ENCODE results near the gene EIF5.
A peak's percentile ranks its signal among the peaks of the same experiment; 100 is the strongest.

- no peak for TF ChIP-seq POLR2AphosphoS5 (IDR thresholded peaks at IDR 0.05; ENCODE audit: low read depth)
- TF ChIP-seq, protein P1, sequence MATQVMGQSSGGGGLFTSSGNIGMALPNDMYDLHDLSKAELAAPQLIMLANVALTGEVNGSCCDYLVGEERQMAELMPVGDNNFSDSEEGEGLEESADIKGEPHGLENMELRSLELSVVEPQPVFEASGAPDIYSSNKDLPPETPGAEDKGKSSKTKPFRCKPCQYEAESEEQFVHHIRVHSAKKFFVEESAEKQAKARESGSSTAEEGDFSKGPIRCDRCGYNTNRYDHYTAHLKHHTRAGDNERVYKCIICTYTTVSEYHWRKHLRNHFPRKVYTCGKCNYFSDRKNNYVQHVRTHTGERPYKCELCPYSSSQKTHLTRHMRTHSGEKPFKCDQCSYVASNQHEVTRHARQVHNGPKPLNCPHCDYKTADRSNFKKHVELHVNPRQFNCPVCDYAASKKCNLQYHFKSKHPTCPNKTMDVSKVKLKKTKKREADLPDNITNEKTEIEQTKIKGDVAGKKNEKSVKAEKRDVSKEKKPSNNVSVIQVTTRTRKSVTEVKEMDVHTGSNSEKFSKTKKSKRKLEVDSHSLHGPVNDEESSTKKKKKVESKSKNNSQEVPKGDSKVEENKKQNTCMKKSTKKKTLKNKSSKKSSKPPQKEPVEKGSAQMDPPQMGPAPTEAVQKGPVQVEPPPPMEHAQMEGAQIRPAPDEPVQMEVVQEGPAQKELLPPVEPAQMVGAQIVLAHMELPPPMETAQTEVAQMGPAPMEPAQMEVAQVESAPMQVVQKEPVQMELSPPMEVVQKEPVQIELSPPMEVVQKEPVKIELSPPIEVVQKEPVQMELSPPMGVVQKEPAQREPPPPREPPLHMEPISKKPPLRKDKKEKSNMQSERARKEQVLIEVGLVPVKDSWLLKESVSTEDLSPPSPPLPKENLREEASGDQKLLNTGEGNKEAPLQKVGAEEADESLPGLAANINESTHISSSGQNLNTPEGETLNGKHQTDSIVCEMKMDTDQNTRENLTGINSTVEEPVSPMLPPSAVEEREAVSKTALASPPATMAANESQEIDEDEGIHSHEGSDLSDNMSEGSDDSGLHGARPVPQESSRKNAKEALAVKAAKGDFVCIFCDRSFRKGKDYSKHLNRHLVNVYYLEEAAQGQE (IDR thresholded peaks at IDR 0.05; ENCODE audit: unreplicated experiment) = no peak
- TF ChIP-seq EZH2 (IDR thresholded peaks at IDR 0.05; ENCODE audit: low read depth, unreplicated experiment) = no peak
- TF ChIP-seq, protein P2, sequence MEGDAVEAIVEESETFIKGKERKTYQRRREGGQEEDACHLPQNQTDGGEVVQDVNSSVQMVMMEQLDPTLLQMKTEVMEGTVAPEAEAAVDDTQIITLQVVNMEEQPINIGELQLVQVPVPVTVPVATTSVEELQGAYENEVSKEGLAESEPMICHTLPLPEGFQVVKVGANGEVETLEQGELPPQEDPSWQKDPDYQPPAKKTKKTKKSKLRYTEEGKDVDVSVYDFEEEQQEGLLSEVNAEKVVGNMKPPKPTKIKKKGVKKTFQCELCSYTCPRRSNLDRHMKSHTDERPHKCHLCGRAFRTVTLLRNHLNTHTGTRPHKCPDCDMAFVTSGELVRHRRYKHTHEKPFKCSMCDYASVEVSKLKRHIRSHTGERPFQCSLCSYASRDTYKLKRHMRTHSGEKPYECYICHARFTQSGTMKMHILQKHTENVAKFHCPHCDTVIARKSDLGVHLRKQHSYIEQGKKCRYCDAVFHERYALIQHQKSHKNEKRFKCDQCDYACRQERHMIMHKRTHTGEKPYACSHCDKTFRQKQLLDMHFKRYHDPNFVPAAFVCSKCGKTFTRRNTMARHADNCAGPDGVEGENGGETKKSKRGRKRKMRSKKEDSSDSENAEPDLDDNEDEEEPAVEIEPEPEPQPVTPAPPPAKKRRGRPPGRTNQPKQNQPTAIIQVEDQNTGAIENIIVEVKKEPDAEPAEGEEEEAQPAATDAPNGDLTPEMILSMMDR (conservative IDR thresholded peaks at IDR 0.05; ENCODE audit: low read depth in 2 of 2) = peak; percentile 57 to 74
Observed at GRCh38 chr14:103391048-103391447, 57.0 kb downstream of the EIF5 start.
